Neural progenitor cell (in vitro differentiated cells): ENCODE measurements around the gene CST3. TPM values are rescaled to one million over a fixed set of nuclear protein-coding genes. Genes with fewer than 3 reads are reported as not detected.

Source experiments
- DNase-seq: peaks from one replicate; pipeline ENCODE4 v3.0.0-alpha.2; 2016; ENCODE audit warnings: low spot score
- H2AFZ ChIP-seq: fragments of 200-600 bp; sonication (generic); replicated peaks from 2 replicates; pipeline ENCODE4 v1.6.1; 2016; ENCODE audit warnings: antibody characterized with exemption
- H3F3A ChIP-seq: fragments of 200-600 bp; sonication (generic); 2 replicates; pipeline ENCODE4 v1.6.1; 2016; ENCODE audit warnings: antibody characterized with exemption, low read depth
- H3K27ac ChIP-seq: fragments of 200-600 bp; sonication (generic); 2 replicates; pipeline ENCODE4 v1.5.1; 2016; ENCODE audit warnings: mild to moderate bottlenecking
- H3K27me3 ChIP-seq: fragments of 200-600 bp; sonication (generic); 2 replicates; pipeline ENCODE4 v1.6.1; 2016; ENCODE audit warnings: mild to moderate bottlenecking, moderate library complexity
- H3K36me3 ChIP-seq: fragments of 200-600 bp; sonication (generic); 2 replicates; pipeline ENCODE4 v1.5.1; 2016
- H3K4me1 ChIP-seq: fragments of 200-600 bp; sonication (generic); 2 replicates; pipeline ENCODE4 v1.6.1; 2016; ENCODE audit warnings: mixed run types
- H3K4me2 ChIP-seq: fragments of 200-600 bp; sonication (generic); 2 replicates; pipeline ENCODE4 v1.6.1; 2016
- H3K4me3 ChIP-seq: fragments of 200-600 bp; sonication (generic); 2 replicates; pipeline ENCODE4 v1.5.1; 2016
- H3K79me2 ChIP-seq: fragments of 200-600 bp; sonication (generic); 2 replicates; pipeline ENCODE4 v1.6.1; 2016; ENCODE audit warnings: low read depth
- H3K9ac ChIP-seq: fragments of 200-600 bp; sonication (generic); 2 replicates; pipeline ENCODE4 v1.6.1; 2016
- H3K9me3 ChIP-seq: fragments of 200-600 bp; sonication (generic); 2 replicates; pipeline ENCODE4 v1.5.1; 2016; ENCODE audit warnings: low read depth
- H4K20me1 ChIP-seq: fragments of 200-600 bp; sonication (generic); 2 replicates; pipeline ENCODE4 v1.6.1; 2016; ENCODE audit warnings: low read depth
- H3K27ac Mint-ChIP-seq: 3 replicates; pipeline ENCODE4 v1.8.0; 2021; ENCODE audit warnings: mixed read lengths
- H3K27me3 Mint-ChIP-seq: 2 replicates; pipeline ENCODE4 v1.8.0; 2022; ENCODE audit warnings: low read depth, mild to moderate bottlenecking, inconsistent platforms, moderate library complexity, mixed read lengths; ENCODE audit not compliant: insufficient read depth
- H3K36me3 Mint-ChIP-seq: 3 replicates; pipeline ENCODE4 v1.8.0; 2021; ENCODE audit warnings: mixed read lengths
- H3K4me1 Mint-ChIP-seq: 3 replicates; pipeline ENCODE4 v1.8.0; 2021; ENCODE audit warnings: mixed read lengths
- H3K4me3 Mint-ChIP-seq: 3 replicates; pipeline ENCODE4 v1.8.0; 2021; ENCODE audit warnings: mild to moderate bottlenecking, moderate library complexity, mixed read lengths
- H3K9me3 Mint-ChIP-seq: 3 replicates; pipeline ENCODE4 v1.8.0; 2020; ENCODE audit warnings: mixed read lengths
- EZH2 ChIP-seq: fragments of 200-600 bp; sonication (generic); IDR thresholded peaks from 2 replicates; pipeline ENCODE4 v1.6.1; 2017; ENCODE audit warnings: antibody characterized with exemption, mild to moderate bottlenecking, moderate library complexity
- EZH2phosphoT487 ChIP-seq: fragments of 200-600 bp; sonication (generic); IDR thresholded peaks from 2 replicates; pipeline ENCODE4 v1.6.1; 2017; ENCODE audit warnings: antibody characterized with exemption
- total RNA-seq: library from RNA; depleted of rRNA; stranded (reverse); fragments of >200 nt; gene quantifications from 2 replicates; pipeline ENCODE4 v1.2.3, GENCODE V29; 2015; ENCODE audit warnings: low replicate concordance
- TF ChIP-seq, protein P1 (sequence below): fragments of 200-600 bp; sonication (generic); IDR thresholded peaks from 2 replicates; pipeline ENCODE4 v1.5.1; 2017; ENCODE audit warnings: antibody characterized with exemption, mild to moderate bottlenecking

Gene CST3
- total RNA-seq, 1 donor from 2014 or later: 20.8 TPM

DNA sequence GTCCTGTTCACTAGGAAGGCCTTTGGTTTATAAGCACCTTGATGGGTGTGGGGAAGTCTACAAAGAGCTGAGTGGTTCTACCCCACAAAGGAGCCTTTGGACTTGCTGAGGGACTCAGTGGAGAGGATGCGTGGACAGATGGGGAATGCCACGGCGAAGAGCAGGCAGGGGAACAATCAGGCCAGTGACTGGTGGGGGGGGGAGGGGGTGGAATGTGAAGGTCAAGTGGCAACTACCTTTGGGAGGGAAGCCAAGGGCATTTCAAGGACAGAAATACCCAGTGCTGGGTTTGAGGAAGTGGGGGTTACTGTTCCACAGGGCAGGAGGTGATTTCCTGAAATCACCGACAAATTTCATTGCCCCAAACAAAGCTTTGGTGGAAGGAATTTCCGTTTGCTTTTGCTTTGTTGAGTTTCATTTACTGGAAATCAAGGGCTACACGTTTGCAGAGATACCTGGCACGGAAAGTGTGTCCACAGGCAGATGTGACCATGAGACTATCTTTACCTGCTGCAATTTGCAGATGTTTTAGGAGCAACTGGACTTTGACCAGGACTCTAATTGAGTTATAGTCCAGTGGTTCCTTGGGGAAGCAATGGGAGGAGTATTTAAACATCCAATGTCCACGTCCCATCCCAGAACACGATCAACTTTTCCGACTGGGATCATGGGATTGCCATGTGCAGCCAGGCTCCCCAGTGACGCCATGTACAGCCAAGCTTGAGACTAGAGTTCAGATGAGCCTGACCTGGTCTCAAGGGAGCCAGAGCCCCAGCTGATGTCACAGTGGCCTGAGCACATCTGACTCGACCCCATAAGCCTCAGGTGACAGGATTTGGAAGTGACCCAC lies 8.0 kb downstream of the CST3 start:
- TF ChIP-seq EZH2phosphoT487: no peak
- TF ChIP-seq, protein P1, sequence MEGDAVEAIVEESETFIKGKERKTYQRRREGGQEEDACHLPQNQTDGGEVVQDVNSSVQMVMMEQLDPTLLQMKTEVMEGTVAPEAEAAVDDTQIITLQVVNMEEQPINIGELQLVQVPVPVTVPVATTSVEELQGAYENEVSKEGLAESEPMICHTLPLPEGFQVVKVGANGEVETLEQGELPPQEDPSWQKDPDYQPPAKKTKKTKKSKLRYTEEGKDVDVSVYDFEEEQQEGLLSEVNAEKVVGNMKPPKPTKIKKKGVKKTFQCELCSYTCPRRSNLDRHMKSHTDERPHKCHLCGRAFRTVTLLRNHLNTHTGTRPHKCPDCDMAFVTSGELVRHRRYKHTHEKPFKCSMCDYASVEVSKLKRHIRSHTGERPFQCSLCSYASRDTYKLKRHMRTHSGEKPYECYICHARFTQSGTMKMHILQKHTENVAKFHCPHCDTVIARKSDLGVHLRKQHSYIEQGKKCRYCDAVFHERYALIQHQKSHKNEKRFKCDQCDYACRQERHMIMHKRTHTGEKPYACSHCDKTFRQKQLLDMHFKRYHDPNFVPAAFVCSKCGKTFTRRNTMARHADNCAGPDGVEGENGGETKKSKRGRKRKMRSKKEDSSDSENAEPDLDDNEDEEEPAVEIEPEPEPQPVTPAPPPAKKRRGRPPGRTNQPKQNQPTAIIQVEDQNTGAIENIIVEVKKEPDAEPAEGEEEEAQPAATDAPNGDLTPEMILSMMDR: no peak
- TF ChIP-seq EZH2: no peak
- H3F3A ChIP-seq: no peaks in the 10 kb centered on the region
- peaks cover 8% of the 10 kb centered on the region for H3K9me3 Mint-ChIP-seq
- no peaks in the 10 kb centered on the region for H3K27me3 ChIP-seq
- H3K4me2 ChIP-seq: no peak overlapping the region
- no peak for DNase-seq
- H3K36me3 ChIP-seq: no peaks in the 10 kb centered on the region
- no peak overlapping the region for H3K9ac ChIP-seq
- H3K4me3 Mint-ChIP-seq: no peak overlapping the region
- H3K4me1 Mint-ChIP-seq: peaks cover 7% of the 10 kb centered on the region
- H3K4me1 ChIP-seq: no peaks in the 10 kb centered on the region
- H4K20me1 ChIP-seq: no peaks in the 10 kb centered on the region
- H3K27ac ChIP-seq: no peak overlapping the region
- H3K27me3 Mint-ChIP-seq: no peaks in the 10 kb centered on the region
- H3K79me2 ChIP-seq: no peaks in the 10 kb centered on the region
- no peak overlapping the region for H2AFZ ChIP-seq
- peaks cover 12% of the 10 kb centered on the region for H3K36me3 Mint-ChIP-seq
- H3K9me3 ChIP-seq: no peaks in the 10 kb centered on the region
- no peak overlapping the region for H3K4me3 ChIP-seq
- no peak overlapping the region for H3K27ac Mint-ChIP-seq

DNA sequence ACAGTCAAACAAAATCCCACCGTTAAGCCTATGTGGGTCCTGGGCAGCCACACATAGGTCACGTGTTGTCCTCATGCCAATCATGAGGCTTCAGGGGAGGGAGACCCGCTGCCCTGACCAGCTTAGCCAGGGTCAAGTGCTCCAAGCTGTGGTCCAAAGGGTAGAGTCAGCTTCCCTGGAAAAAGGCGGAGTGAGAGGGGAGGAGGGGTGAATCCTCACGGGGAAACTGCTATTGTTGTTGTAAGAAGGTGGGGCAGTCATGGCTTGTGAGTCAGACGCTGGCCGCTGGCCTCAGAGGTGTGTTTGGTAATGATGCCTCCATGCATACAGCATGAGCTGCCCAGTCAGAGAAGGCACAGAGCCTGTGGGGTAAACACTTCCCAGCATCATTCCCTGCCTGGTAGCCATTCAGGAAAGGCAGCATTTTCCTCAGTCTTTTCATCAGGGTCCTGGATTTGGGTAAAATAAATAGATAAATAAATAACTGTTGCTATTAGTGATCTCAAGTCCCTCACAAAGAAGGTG lies 8.7 kb downstream of the CST3 start:
- H2AFZ ChIP-seq: no peak overlapping the region
- H3K27ac Mint-ChIP-seq: no peak overlapping the region

DNA sequence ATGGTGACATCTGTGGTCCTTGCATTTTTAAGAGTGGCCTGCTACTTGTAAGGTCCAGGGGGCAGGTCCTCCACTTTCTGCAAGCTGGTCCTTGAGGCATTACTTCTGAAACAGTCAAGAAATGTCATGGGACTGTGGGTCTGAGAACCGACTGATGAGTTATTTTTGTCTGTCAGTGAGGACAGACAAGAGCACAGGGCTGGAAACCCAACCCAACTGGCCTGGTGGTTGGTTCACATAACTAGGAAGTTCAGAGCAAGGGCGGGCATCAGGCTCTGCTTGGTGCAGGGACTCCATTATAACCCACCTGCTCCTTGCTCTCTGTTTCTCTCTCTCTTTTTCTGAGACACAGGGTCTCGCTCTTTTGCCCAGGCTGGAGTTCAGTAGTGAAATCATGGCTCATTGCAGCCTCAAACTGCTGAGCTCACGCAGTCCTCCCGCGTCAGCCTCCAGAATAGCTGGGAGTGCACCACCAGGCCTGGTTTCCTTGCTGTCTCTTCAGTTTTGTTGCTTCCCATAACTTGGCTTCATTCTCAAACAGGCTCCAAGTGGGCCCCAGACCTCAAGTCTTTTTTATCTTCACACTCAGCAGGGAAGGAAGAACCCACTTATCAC lies 9.2 kb downstream of the CST3 start:
- no peak overlapping the region for H2AFZ ChIP-seq
- no peak overlapping the region for H3K9ac ChIP-seq
- no peak overlapping the region for H3K4me2 ChIP-seq
- no peak overlapping the region for H3K4me3 ChIP-seq
- no peaks in the 10 kb centered on the region for H3K27me3 ChIP-seq
- no peaks in the 10 kb centered on the region for H3K36me3 ChIP-seq
- no peaks in the 10 kb centered on the region for H3K27me3 Mint-ChIP-seq
- H3K4me1 ChIP-seq: no peaks in the 10 kb centered on the region
- no peaks in the 10 kb centered on the region for H3F3A ChIP-seq
- H3K9me3 ChIP-seq: no peaks in the 10 kb centered on the region
- no peak for DNase-seq
- no peak overlapping the region for H3K4me3 Mint-ChIP-seq
- H4K20me1 ChIP-seq: no peaks in the 10 kb centered on the region
- H3K9me3 Mint-ChIP-seq: peaks cover 8% of the 10 kb centered on the region
- TF ChIP-seq EZH2phosphoT487: no peak
- TF ChIP-seq, protein P1: no peak
- TF ChIP-seq EZH2: no peak
- H3K36me3 Mint-ChIP-seq: peaks cover 9% of the 10 kb centered on the region
- H3K27ac ChIP-seq: no peak overlapping the region
- peaks cover 7% of the 10 kb centered on the region for H3K4me1 Mint-ChIP-seq
- no peaks in the 10 kb centered on the region for H3K79me2 ChIP-seq
- no peak overlapping the region for H3K27ac Mint-ChIP-seq

More for the DNA sequence above, 8.7 kb downstream of the CST3 start:
- no peak overlapping the region for H3K9ac ChIP-seq
- no peaks in the 10 kb centered on the region for H4K20me1 ChIP-seq
- H3K27ac ChIP-seq: no peak overlapping the region
- H3K9me3 ChIP-seq: no peaks in the 10 kb centered on the region
- H3K4me2 ChIP-seq: no peak overlapping the region
- Mint-ChIP-seq H3K4me3 (no peak overlapping the region), H3K27me3 (no peaks in the 10 kb centered on the region), H3K36me3 (peaks cover 10% of the 10 kb centered on the region), H3K9me3 (peaks cover 8% of the 10 kb centered on the region), H3K4me1 (peaks cover 7% of the 10 kb centered on the region)
- H3F3A ChIP-seq: no peaks in the 10 kb centered on the region
- no peaks in the 10 kb centered on the region for H3K4me1 ChIP-seq
- DNase-seq: no peak
- TF ChIP-seq EZH2 (no peak), EZH2phosphoT487 (no peak)
- TF ChIP-seq, protein P1: no peak
- H3K4me3 ChIP-seq: no peak overlapping the region
- H3K27me3 ChIP-seq: no peaks in the 10 kb centered on the region
- no peaks in the 10 kb centered on the region for H3K79me2 ChIP-seq
- no peaks in the 10 kb centered on the region for H3K36me3 ChIP-seq
